T-cell (primary cell): ENCODE data around the gene SYT2. TPM values are rescaled to one million over a fixed set of nuclear protein-coding genes. Genes with fewer than 3 reads are reported as not detected.
"Not testable (repeated sequence)": the region's sequence is repeated elsewhere in the genome, so short reads cannot be mapped to it uniquely, and the experiment has no call there.

ENCODE experiments used
- ATAC-seq, 4 experiments: fragments of 200-7000 bp in 3 of 4; fragments of 150-1000 bp in 1 of 4; cut with Tn5 transposase; replicated peaks in 1 of 4; 1 replicate in 3 of 4; 2 replicates in 1 of 4; pipeline ENCODE4 v1.10.0; 2021; ENCODE audit warnings: moderate library complexity in 3 of 4, mild to moderate bottlenecking in 2 of 4, moderate number of reproducible peaks in 1 of 4
- CTCF ChIA-PET, 2 donors: fragments of 300-600 bp; sonication (Branson Sonifier 250); formaldehyde crosslinking; loops; one replicate each; lab custom pipeline; 2022; ENCODE audit warnings: antibody characterized with exemption in 2 of 2; lab: Charles Lee
- POLR2A ChIA-PET, 2 donors: fragments of 300-600 bp; sonication (Branson Sonifier 250); formaldehyde crosslinking; loops; one replicate each; lab custom pipeline; 2022; ENCODE audit warnings: antibody characterized with exemption in 2 of 2; lab: Charles Lee
- DNase-seq, 35 experiments: peaks; one replicate each; pipeline versions ENCODE4 v3.0.0 to v3.0.0-alpha.2; 2013 to 2023
- H3K27ac ChIP-seq: one replicate; pipeline ENCODE4 v1.5.1; 2013; ENCODE audit warnings: low read length
- H3K27me3 ChIP-seq, 2 experiments: replicated peaks in 1 of 2; 1 replicate in 1 of 2; 2 replicates in 1 of 2; pipeline versions ENCODE4 v1.6.1 to v1.7.0; 2013; ENCODE audit warnings: low read length in 1 of 2, mixed read lengths in 1 of 2; ENCODE audit not compliant: control insufficient read depth in 2 of 2, insufficient read depth in 2 of 2; ENCODE audit errors: extremely low read depth in 1 of 2
- H3K36me3 ChIP-seq, 2 donors: 1 replicate in 1 of 2; 2 replicates in 1 of 2; pipeline versions ENCODE4 v1.6.1 to v1.7.0; 2013; ENCODE audit warnings: low read length in 1 of 2; ENCODE audit not compliant: control insufficient read depth in 2 of 2, insufficient read depth in 1 of 2; ENCODE audit errors: extremely low read depth in 1 of 2
- H3K4me1 ChIP-seq, 2 experiments: 1 replicate in 1 of 2; 2 replicates in 1 of 2; pipeline versions ENCODE4 v1.6.1 to v1.7.0; 2013; ENCODE audit warnings: low read length in 2 of 2, mixed read lengths in 1 of 2; ENCODE audit not compliant: insufficient read depth in 2 of 2, control insufficient read depth in 1 of 2; ENCODE audit errors: extremely low read depth in 1 of 2
- H3K4me3 ChIP-seq, 2 donors: 1 replicate in 1 of 2; 2 replicates in 1 of 2; pipeline versions ENCODE4 v1.5.1 to v1.7.0; 2013; ENCODE audit warnings: mild to moderate bottlenecking in 2 of 2, low read length in 1 of 2, moderate library complexity in 1 of 2; ENCODE audit not compliant: control insufficient read depth in 1 of 2; ENCODE audit errors: extremely low read depth in 1 of 2
- H3K9me3 ChIP-seq: 2 replicates; pipeline ENCODE4 v1.7.0; 2013
- H3K27ac Mint-ChIP-seq, 2 donors: one replicate each; pipeline ENCODE4 v1.8.0; 2020 to 2021; ENCODE audit warnings: mild to moderate bottlenecking in 2 of 2, mixed read lengths in 2 of 2
- H3K27me3 Mint-ChIP-seq, 2 donors: one replicate each; pipeline ENCODE4 v1.8.0; 2021 to 2022; ENCODE audit warnings: mixed read lengths in 2 of 2
- H3K36me3 Mint-ChIP-seq: one replicate; pipeline ENCODE4 v1.8.0; 2021; ENCODE audit warnings: mixed read lengths
- H3K4me1 Mint-ChIP-seq, 3 donors: one replicate each; pipeline ENCODE4 v1.8.0; 2020 to 2022; ENCODE audit warnings: mixed read lengths in 3 of 3, mild to moderate bottlenecking in 1 of 3
- H3K4me3 Mint-ChIP-seq, 3 donors: one replicate each; pipeline ENCODE4 v1.8.0; 2020 to 2022; ENCODE audit warnings: mild to moderate bottlenecking in 3 of 3, mixed read lengths in 3 of 3, moderate library complexity in 3 of 3
- H3K9me3 Mint-ChIP-seq, 3 donors: one replicate each; pipeline ENCODE4 v1.8.0; 2020 to 2022; ENCODE audit warnings: mixed read lengths in 3 of 3
- WGBS: methylation state at CpG from one replicate; pipeline ENCODE4 v1.1.5; 2013; ENCODE audit warnings: missing lambda C conversion rate; ENCODE audit not compliant: insufficient coverage; 5-methylcytosine and 5-hydroxymethylcytosine counted together
- total RNA-seq, 35 experiments: library from RNA in 6 of 35; stranded (reverse) in 6 of 35; fragments of 120-200 nt in 1 of 35; gene quantifications; one replicate each; pipeline versions ENCODE4 v1.2.1 to v1.2.4 and lab custom pipeline; 2013 to 2026

The SYT2 gene
- total RNA-seq, 5 donors from 2014 or later (not counting 1 experiment from before 2014, with no cell fraction given): 0.03 to 0.07 (median 0.06) TPM; not detected in 2

DNA sequence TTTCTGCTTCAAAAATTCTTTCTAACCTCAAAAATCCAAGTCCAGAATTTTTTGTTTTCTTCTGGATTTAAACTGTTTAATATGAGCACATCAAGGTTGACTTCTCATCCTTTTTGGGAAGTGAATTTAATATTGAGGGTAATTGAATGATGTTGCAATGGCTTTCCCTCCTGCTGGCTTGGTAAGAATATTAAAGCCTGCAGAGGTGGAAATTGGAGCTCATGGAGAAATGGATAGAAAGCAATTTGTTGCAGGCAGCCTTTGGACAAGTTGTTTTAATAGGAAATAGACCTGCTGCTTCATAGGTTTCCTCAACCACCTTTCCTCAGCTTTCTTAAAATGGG is 124.7 kb downstream of the SYT2 start:
- H3K27ac ChIP-seq: no peak overlapping the region

DNA sequence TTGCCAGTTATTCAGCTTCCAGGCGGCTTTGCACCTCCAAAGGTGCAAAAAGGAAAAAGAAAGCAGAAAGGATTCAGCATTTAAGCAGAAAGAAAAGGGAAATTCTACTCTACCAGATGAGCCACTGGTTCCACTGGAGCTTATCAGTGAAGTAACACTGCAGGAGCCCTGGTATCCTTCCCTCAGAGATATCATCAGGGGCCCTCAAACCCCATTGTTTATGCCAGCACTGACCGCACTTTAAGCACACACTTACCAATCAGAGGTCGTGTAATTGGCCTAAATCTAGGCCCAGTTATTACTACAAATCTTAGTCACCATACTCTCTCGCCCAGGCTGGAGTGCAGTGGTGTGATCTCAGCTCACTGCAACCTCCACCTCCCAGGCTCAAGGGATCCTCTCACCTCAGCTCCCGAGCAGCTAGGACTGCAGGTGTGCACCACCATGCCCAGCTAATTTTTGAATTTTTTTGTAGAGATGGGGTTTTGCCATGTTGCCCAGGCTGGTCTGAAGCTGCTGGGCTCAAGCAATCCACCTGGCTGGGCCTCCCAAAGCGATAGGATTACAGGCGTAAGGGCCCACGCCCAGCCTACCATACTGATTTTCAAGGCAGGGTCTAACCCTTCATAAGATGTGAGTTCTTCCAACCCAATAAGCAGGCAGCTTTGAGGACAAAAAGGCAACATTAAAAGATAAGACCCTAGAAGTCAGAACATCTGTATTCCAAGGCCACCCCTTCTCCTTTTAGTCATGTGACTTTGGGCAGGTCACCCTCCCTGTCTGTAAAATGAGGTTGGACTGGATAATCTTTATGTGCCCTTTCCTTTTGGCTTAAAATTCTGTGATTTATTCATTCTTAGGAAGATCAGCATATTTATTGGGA is 125.3 kb downstream of the SYT2 start:
- WGBS: 91% methylated on average over 7 of the region's 8 CpGs
- Mint-ChIP-seq H3K27ac (no peak overlapping the region), H3K27me3 (no peaks in the 10 kb centered on the region), H3K4me3 (no peak overlapping the region), H3K9me3 (no peaks in the 10 kb centered on the region), H3K36me3 (peaks cover 44% of the 10 kb centered on the region), H3K4me1 (no peaks in the 10 kb centered on the region)
- no peaks in the 10 kb centered on the region for H3K4me1 ChIP-seq
- no peak overlapping the region for H3K4me3 ChIP-seq
- CTCF ChIA-PET: no interaction called here
- peaks cover 0 to 2% of the 10 kb centered on the region in 2 experiments for H3K27me3 ChIP-seq
- POLR2A ChIA-PET: no interaction called here
- no peak overlapping the region for H3K27ac ChIP-seq
- no peak for DNase-seq
- H3K9me3 ChIP-seq: no peaks in the 10 kb centered on the region
- no peak for ATAC-seq
- peaks cover 7 to 20% of the 10 kb centered on the region in 2 donors for H3K36me3 ChIP-seq

More for the DNA sequence above, 124.7 kb downstream of the SYT2 start:
- Mint-ChIP-seq H3K27ac (no peak overlapping the region), H3K4me3 (no peak overlapping the region), H3K36me3 (peaks cover 38% of the 10 kb centered on the region), H3K27me3 (no peaks in the 10 kb centered on the region), H3K9me3 (no peaks in the 10 kb centered on the region), H3K4me1 (no peaks in the 10 kb centered on the region)
- Histone ChIP-seq H3K4me3 (no peak overlapping the region), H3K9me3 (no peaks in the 10 kb centered on the region), H3K36me3 (peaks cover 7 to 19% of the 10 kb centered on the region in 2 donors), H3K27me3 (peaks cover 0 to 2% of the 10 kb centered on the region in 2 experiments), H3K4me1 (no peaks in the 10 kb centered on the region)
- ATAC-seq (no peak), DNase-seq (no peak)
- CTCF ChIA-PET: no interaction called here
- POLR2A ChIA-PET: no interaction called here

GRCh38 chr1:202582350-202582749 is 127.9 kb downstream of the SYT2 start:
- H3K27ac Mint-ChIP-seq, CTCF ChIA-PET, H3K4me3 Mint-ChIP-seq, H3K9me3 ChIP-seq, H3K27me3 Mint-ChIP-seq, H3K4me3 ChIP-seq, H3K27me3 ChIP-seq, H3K4me1 Mint-ChIP-seq, H3K27ac ChIP-seq, H3K4me1 ChIP-seq, ATAC-seq, H3K9me3 Mint-ChIP-seq, DNase-seq, POLR2A ChIA-PET: not testable (repeated sequence)
- 90% methylated on average over 4 of the region's 5 CpGs for WGBS
- H3K36me3 ChIP-seq: peaks cover 7 to 20% of the 10 kb centered on the region in 2 donors
- peaks cover 54% of the 10 kb centered on the region for H3K36me3 Mint-ChIP-seq

GRCh38 chr1:202580619-202581018 is 129.6 kb downstream of the SYT2 start:
- Histone ChIP-seq H3K27ac (no peak overlapping the region), H3K36me3 (peaks cover 7 to 23% of the 10 kb centered on the region in 2 donors), H3K27me3 (no peaks in the 10 kb centered on the region), H3K9me3 (no peaks in the 10 kb centered on the region), H3K4me3 (no peak overlapping the region), H3K4me1 (no peaks in the 10 kb centered on the region)
- CTCF ChIA-PET: interaction anchor here in 1 of 2 donors (0.6 to 0.8 kb wide), 3 partner anchors 9 to 206 kb away, joined by 3 to 5 read pairs (median 3); no protein-coding TSS in a partner anchor
- Mint-ChIP-seq H3K4me1 (no peaks in the 10 kb centered on the region), H3K27me3 (no peaks in the 10 kb centered on the region), H3K27ac (no peak overlapping the region), H3K4me3 (no peak overlapping the region), H3K36me3 (peaks cover 51% of the 10 kb centered on the region), H3K9me3 (no peaks in the 10 kb centered on the region)
- POLR2A ChIA-PET: no interaction called here
- no CpG with 5 or more reads among the region's 1 CpG for WGBS
- no peak for DNase-seq
- ATAC-seq: no peak

DNA sequence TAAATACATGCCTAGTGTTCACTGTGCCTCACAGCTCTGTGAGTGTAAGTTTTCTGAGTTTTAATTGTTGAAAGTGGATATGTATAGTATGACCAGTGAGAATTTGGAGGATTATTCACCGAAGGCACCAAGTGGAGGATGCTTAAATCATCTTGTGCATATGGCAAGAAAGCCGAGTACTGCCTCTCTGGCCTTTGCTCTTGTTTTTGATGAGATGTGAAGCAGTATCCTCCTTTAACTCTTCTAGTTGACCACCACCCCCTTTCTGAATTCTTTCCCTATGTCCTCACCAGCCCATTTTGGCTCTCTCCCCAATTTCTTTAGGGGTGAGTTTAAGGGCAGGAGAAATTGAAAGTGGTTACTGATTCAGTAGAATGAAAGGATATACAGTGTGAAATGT is 130.4 kb downstream of the SYT2 start:
- ChIA-PET POLR2A (no interaction called here), CTCF (interaction anchor here (0.6 kb wide), 2 partner anchors 8 to 1533 kb away, joined by 3 read pairs; no protein-coding TSS in a partner anchor)
- Histone ChIP-seq H3K27ac (no peak overlapping the region), H3K36me3 (peaks cover 7 to 23% of the 10 kb centered on the region in 2 donors), H3K4me1 (no peaks in the 10 kb centered on the region), H3K9me3 (no peaks in the 10 kb centered on the region), H3K27me3 (no peaks in the 10 kb centered on the region), H3K4me3 (no peak overlapping the region)
- no peaks in the 10 kb centered on the region for H3K9me3 Mint-ChIP-seq
- no peaks in the 10 kb centered on the region for H3K27me3 Mint-ChIP-seq
- no peaks in the 10 kb centered on the region for H3K4me1 Mint-ChIP-seq
- ATAC-seq (no peak), DNase-seq (no peak)
- H3K27ac Mint-ChIP-seq: no peak overlapping the region
- H3K36me3 Mint-ChIP-seq: peaks cover 56% of the 10 kb centered on the region
- 100% methylated on average over 1 of the region's 2 CpGs for WGBS
- no peak overlapping the region for H3K4me3 Mint-ChIP-seq

DNA sequence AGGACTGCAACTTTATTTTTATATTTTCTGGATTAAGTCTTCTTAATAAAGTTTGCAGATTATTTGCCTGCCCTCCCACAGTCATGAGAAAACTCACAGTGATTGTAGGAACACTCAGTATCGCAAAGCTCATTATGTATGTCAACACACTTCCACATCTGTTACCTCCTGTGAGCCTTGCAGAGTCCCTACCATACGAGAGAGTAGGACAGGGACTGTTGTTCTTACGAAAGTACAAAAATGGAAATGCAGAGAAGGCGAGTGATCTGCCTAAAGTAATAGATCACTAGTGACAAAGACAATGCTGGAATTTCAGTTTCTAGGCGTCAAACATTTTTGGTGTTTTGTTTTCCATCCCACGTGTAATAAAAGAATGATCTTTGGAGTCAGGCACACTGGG is 131.7 kb downstream of the SYT2 start:
- peaks cover 53% of the 10 kb centered on the region for H3K36me3 Mint-ChIP-seq
- H3K27me3 ChIP-seq: no peaks in the 10 kb centered on the region
- H3K4me1 Mint-ChIP-seq: no peaks in the 10 kb centered on the region
- ChIA-PET CTCF (no interaction called here), POLR2A (no interaction called here)
- H3K27ac ChIP-seq: no peak overlapping the region
- no peak for DNase-seq
- no peaks in the 10 kb centered on the region for H3K9me3 Mint-ChIP-seq
- H3K36me3 ChIP-seq: peaks cover 4 to 23% of the 10 kb centered on the region in 2 donors
- no peak for ATAC-seq
- H3K27me3 Mint-ChIP-seq: no peaks in the 10 kb centered on the region
- no peaks in the 10 kb centered on the region for H3K9me3 ChIP-seq
- no peak overlapping the region for H3K4me3 Mint-ChIP-seq
- WGBS: 92% methylated on average over 5 of the region's 6 CpGs
- no peaks in the 10 kb centered on the region for H3K4me1 ChIP-seq
- H3K4me3 ChIP-seq: no peak overlapping the region
- no peak overlapping the region for H3K27ac Mint-ChIP-seq
